Activated T-helper 1 cell treated with anti-CD3 and anti-CD28 coated beads, Interleukin-2, amount 50 U/mL, for 16 hours (primary cell): ENCODE measurements around the gene IFNA14.
"Not testable (repeated sequence)": the region's sequence is repeated elsewhere in the genome, so short reads cannot be mapped to it uniquely, and the experiment has no call there.

Experiments
- DNase-seq, 2 donors: peaks; one replicate each; pipeline ENCODE4 v3.0.0-alpha.2; 2020; ENCODE audit warnings: low read depth in 1 of 2, low spot score in 1 of 2

The IFNA14 gene

GRCh38 chr9:21239911-21240310 is at the start of gene IFNA14:
Gene IFNA14 (minus strand): TSS chr9:21240005. CDS start chr9:21239935, 70 bp downstream.
- DNase-seq, result no peak

- DNase-seq, result no peak
These were observed 47.5 kb upstream of the IFNA14 start for GRCh38 chr9:21287280-21287679.

DNA sequence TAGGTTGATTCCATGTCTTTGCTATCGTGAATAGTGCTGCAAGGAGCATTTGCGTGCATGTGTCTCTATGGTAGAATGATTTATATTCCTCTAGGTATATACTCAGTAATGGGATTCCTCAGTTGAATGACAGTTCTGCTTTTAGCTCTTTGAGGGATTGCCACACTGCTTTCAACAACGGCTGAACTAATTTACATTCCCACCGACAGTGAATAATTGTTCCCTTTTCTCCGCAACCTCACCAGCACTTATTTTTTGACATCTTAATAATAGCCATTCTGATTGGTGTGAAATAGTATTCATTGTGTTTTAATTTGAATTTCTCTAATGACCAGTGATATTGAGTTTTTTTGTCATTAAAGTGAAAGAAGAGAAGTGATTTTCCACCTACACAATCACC is 46.9 kb upstream of the IFNA14 start:
- no peak for DNase-seq

DNA sequence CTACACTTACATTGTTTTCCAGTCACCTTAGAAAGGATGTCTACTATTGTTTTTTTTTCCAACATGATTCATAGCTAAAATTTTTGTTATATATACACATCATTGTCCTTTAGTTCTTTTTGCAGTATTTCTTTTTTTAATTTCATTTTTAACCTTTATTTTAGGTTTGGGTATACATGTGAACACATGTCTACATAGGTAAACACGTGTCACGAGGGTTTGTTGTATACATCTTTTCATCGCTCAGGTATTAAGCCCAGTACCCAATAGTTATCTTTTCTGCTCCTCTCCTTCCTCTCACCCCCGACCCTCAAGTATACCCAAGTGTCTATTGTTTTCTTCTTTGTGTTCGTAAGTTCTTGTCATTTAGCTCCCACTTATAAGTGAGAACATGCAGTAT is 46.3 kb upstream of the IFNA14 start:
- DNase-seq, result no peak

DNA sequence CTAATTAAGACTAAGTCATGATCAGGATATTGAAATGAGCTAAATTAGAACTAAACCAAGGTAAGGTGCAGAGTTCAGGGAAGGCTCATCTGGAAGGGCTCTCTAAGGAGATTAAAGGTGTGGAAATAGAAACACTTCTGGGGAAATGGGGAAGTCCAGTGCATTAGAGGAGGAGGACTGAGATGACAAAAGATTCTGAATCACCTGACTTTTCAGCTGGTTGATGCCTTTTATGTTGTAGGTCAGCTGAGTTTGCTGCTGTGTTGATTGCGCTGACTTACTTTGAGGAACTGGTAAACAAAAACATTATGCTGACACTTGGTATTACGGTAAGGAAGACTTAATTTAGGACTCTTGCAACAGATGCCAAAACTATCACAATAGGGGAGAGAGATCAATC is 41.5 kb upstream of the IFNA14 start:
- no peak for DNase-seq

DNA sequence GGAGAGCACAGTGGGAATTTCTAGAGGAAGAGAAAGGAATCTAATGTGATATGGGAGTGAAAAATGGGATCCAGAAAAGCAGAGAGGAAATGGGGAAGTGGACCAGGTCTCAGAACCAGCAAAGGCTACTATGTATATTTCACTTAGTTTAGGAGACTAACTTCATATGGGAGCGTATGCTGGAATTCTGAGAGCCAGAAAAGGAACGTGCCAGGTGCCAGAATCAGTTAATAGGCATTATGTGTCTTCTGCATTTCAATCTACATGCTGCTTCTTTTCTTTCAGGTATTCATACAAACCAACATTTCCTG is 28.5 kb upstream of the IFNA14 start:
- DNase-seq, result no peak

DNA sequence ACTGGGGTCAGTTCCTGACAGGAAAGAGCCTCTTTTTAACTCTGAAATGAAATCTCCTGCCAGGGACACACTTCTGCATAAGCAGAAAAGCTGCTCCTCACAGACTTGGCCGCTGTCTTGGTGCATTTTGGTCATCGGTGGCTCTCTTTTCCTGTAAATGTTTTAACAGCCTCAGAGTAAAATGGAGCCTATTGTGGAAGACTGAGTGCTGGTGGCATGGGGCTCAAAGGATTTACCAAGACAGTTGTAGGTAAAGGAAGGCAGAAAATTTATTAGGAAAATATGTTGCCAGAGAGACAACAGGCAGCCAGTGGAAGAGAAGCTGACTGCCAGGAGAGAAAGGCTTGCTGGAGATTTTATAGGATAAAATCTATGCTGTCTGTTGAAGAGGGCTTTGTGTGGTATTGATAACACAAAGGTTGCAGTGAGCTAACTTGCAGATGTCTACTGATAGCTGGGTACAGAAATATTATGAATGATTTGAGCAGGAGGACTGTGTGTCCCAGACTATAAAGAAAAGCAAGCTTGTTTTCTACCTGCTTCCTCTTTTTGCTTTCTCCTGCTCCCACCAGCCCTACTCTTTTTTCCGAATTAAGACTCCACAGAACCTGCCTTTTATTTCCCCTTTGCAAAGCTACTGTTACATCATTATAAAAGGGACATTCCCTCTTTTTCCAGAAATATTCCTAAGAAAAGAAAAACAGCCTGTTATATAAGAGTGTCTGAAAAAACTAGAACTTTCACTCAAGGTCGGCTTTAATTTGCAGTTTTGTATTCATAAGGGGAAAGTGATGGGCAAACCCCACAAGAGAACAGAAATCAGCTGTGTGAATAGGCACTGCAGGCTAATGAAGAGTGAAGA is 27.9 kb upstream of the IFNA14 start:
- DNase-seq, result no peak

GRCh38 chr9:21266733-21267484 is 27.1 kb upstream of the IFNA14 start:
- no peak for DNase-seq

- DNase-seq, result no peak
These were observed 25.8 kb upstream of the IFNA14 start for GRCh38 chr9:21265421-21266189.

GRCh38 chr9:21255538-21256212 is 15.9 kb upstream of the IFNA14 start:
- no peak for DNase-seq

DNA sequence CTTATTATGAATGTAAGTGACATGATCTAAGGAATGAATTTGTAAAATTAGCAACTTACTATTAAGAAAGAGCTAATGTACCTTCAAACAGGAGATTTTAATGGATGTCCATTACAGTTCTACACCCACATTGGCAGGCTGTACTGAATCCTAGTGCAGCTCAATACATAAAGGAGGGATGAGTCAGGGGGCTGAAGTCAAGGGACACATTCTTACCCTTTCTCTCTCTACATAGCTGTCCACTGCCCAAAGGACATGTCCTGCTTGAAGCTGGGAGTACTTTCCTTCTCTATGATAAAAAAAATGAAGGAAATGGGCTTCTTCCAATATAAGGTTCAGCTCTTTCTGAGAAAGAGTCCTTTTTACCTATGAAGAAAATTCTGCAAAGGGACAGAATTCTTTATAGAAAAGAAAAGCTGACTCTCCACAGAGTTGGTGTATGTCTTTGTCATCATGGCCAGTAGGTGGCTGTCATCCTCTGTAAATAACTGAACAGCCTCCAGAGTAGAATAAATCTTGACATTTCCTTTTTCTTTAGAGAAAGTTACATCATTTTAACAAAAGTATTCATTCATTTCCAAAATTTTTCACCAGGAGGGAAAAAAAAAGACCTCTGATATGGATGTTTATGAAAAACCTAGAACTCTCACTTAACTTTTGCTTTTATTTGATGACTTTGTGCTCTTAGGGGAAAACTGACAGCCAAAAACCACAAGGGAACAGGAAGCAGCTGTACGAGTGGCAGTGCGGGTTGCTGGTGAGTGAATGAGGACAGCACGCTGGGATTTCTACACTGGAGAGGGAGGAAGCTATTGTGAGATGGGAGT is 13.1 kb upstream of the IFNA14 start:
- DNase-seq, result no peak

- no peak for DNase-seq
These were observed 11.8 kb upstream of the IFNA14 start for GRCh38 chr9:21251638-21252037.

DNA sequence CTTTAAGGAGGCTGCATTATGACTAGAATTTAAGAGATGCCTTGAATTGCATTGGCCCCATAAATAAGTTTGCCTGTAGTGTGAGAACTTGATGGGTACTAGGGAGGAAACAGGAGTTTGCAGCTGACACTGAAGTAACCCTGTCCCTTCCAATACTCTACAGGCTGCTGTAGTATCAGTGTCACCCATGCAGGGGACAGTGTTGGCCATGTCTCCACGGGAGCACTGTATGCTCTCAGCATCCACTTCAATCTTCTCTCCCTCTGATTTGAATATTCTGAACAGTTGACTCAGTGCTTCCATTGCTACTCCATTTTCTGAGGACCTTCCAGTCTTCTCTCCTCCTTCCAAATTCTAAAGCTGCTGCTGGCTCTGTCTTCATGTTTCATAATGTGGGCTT is 11.4 kb upstream of the IFNA14 start:
- no peak for DNase-seq

GRCh38 chr9:21244836-21245235 is 5.0 kb upstream of the IFNA14 start:
- DNase-seq, result no peak

GRCh38 chr9:21236360-21236714 is 3.5 kb downstream of the IFNA14 start:
- not testable (repeated sequence) for DNase-seq

DNA sequence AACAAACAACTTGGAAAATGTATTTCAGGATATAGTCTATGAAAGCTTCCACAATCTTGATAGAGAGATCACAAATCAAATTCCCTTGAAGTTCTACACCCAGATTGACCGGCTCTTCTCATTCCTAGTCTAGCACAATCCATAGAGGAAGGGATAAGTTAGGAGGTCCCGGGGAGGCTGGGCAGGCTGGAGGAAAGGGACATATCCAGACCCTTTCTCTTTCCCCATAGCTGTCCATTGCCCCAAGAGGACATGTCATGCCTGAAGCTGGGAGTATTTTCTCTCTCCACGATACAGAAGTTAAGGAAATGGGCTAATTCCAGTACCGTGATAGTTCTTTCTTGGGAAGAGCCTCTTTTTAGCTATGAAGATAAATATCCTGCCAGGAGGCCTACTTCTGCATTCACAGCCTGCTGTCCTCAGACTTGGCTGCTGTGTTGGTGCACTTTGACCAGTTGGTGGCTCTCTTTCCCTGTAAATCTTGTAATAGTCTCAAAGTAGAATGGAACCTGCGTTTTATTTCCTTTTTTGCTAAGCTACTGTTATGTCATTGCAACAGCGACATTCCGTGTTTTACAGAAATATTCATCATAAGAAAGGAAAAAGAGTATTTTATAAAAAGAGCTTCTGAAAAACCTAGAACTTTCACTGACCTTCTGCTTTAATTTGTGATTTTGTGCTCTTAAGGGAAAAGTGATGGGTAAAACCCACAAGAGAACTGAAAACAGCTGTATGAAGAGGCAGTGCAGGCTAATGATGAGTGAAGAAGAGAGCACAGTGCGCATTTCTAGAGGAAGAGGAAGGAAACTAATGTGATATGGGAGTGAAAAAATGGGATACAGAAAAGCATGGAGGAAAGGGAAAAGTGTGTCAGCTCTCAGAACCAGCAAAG is 4.1 kb downstream of the IFNA14 start:
- DNase-seq, result not testable (repeated sequence)

- DNase-seq, result no peak
These were observed 5.6 kb downstream of the IFNA14 start for GRCh38 chr9:21234153-21234687.

GRCh38 chr9:21233258-21233657 is 6.5 kb downstream of the IFNA14 start:
- no peak for DNase-seq

GRCh38 chr9:21228122-21228521 is 11.7 kb downstream of the IFNA14 start, which contains the start of gene IFNA17:
Gene IFNA17 (minus strand): TSS chr9:21228222. CDS start chr9:21228173, 49 bp downstream.
- no peak for DNase-seq
